Loucy (cell line): ENCODE measurements around the gene UBL5.
"Not testable (repeated sequence)": the region's sequence is repeated elsewhere in the genome, so short reads cannot be mapped to it uniquely, and the experiment has no call there.

Experiments used
- H2AFZ ChIP-seq: fragments of 200-600 bp; sonication (generic); 2 replicates; pipeline ENCODE4 v1.6.0; 2016; ENCODE audit warnings: antibody characterized with exemption, mild to moderate bottlenecking, low read length, moderate library complexity
- H3F3A ChIP-seq: fragments of 200-600 bp; 2 replicates; pipeline ENCODE4 v1.6.0; 2016; ENCODE audit warnings: antibody characterized with exemption, low read depth, mild to moderate bottlenecking
- H3K27me3 ChIP-seq: fragments of 200-600 bp; sonication (generic); 2 replicates; pipeline ENCODE4 v1.6.1; 2014; ENCODE audit warnings: low read length, mild to moderate bottlenecking; ENCODE audit not compliant: insufficient read depth, poor library complexity, severe bottlenecking
- H3K36me3 ChIP-seq: fragments of 200-600 bp; sonication (generic); 2 replicates; pipeline ENCODE4 v1.6.1; 2016; ENCODE audit warnings: low read length; ENCODE audit not compliant: insufficient read depth
- H3K4me1 ChIP-seq: fragments of 200-600 bp; sonication (generic); 2 replicates; pipeline ENCODE4 v1.5.1; 2014; ENCODE audit warnings: low read length, mild to moderate bottlenecking; ENCODE audit not compliant: insufficient read depth, poor library complexity, severe bottlenecking
- H3K4me2 ChIP-seq: fragments of 200-600 bp; sonication (generic); 2 replicates; pipeline ENCODE4 v1.6.0; 2014; ENCODE audit warnings: antibody characterized with exemption, low read length, low read depth, mild to moderate bottlenecking; ENCODE audit not compliant: poor library complexity, severe bottlenecking
- H3K4me3 ChIP-seq: fragments of 200-600 bp; sonication (generic); 2 replicates; pipeline ENCODE4 v1.5.1; 2014; ENCODE audit warnings: low read length, mild to moderate bottlenecking, mixed read lengths; ENCODE audit not compliant: poor library complexity, severe bottlenecking
- H3K79me2 ChIP-seq: fragments of 200-600 bp; sonication (generic); 2 replicates; pipeline ENCODE4 v1.6.1; 2014; ENCODE audit warnings: low read length; ENCODE audit not compliant: insufficient read depth
- H3K9ac ChIP-seq: fragments of 200-600 bp; sonication (generic); 2 replicates; pipeline ENCODE4 v1.6.0; 2014; ENCODE audit warnings: mild to moderate bottlenecking, low read depth, low read length, moderate library complexity; ENCODE audit not compliant: poor library complexity, severe bottlenecking
- H3K9me2 ChIP-seq: fragments of 200-600 bp; sonication (generic); replicated peaks from 2 replicates; pipeline ENCODE4 v1.6.1; 2016; ENCODE audit warnings: low read depth, low read length, mixed read lengths
- H3K9me3 ChIP-seq: fragments of 200-600 bp; sonication (generic); 2 replicates; pipeline ENCODE4 v1.6.1; 2014; ENCODE audit warnings: mild to moderate bottlenecking, antibody characterized with exemption, low read length, low read depth; ENCODE audit not compliant: insufficient read depth
- H4K20me1 ChIP-seq: fragments of 200-600 bp; sonication (generic); 2 replicates; pipeline ENCODE4 v1.6.0; 2014; ENCODE audit warnings: antibody characterized with exemption, low read length, mild to moderate bottlenecking; ENCODE audit not compliant: insufficient read depth, poor library complexity, severe bottlenecking
- EZH2phosphoT487 ChIP-seq: fragments of 200-600 bp; IDR thresholded peaks from 2 replicates; pipeline ENCODE4 v1.6.1; 2018; ENCODE audit warnings: antibody characterized with exemption, mild to moderate bottlenecking, moderate library complexity, borderline replicate concordance
- TF ChIP-seq, protein P1 (sequence below): fragments of 200-600 bp; sonication (generic); conservative IDR thresholded peaks from 2 replicates; pipeline ENCODE4 v1.5.1; 2014; ENCODE audit warnings: mild to moderate bottlenecking, antibody characterized with exemption, low read length

The UBL5 gene

DNA sequence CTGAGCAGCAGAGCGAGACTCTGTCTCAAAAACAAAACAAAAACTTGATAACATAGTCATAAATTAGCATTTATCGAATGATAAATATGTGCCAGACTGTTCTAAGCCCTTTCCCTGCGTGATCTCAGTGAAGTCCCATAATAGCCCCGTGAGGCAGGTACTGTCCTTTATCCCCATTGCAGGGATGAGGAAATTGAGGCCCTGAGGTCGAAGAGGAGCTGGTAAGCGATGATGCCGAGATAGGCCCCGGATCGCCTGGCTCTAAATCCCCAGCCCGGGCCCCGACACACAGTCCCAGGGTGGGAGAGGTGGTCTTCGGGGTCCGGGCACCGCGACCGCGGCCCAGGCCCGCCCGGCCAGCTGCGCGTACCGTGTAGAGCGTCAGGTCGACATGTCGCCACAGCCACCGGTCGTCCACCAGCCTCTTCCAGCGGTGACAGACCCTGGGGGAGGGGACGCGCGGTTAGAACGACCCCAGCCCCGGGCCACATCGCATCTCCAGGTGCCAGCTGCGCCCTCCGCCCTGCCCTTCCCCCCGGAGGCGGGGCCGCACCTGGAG lies 9.5 kb upstream of the UBL5 start:
- Histone ChIP-seq H3K4me1 (peaks cover 18% of the 10 kb centered on the region), H3K9me2 (no peaks in the 10 kb centered on the region), H3K9ac (peak overlapping the region; percentile 84), H3K27me3 (no peaks in the 10 kb centered on the region), H3K9me3 (no peaks in the 10 kb centered on the region), H4K20me1 (peaks cover 15% of the 10 kb centered on the region), H3K36me3 (no peaks in the 10 kb centered on the region), H3K79me2 (peaks cover 30% of the 10 kb centered on the region), H3F3A (no peaks in the 10 kb centered on the region), H3K4me2 (peak overlapping the region; percentile 96), H2AFZ (peak overlapping the region; percentile 81), H3K4me3 (peak overlapping the region; percentile 87)
- TF ChIP-seq EZH2phosphoT487: no peak
- TF ChIP-seq, protein P1, sequence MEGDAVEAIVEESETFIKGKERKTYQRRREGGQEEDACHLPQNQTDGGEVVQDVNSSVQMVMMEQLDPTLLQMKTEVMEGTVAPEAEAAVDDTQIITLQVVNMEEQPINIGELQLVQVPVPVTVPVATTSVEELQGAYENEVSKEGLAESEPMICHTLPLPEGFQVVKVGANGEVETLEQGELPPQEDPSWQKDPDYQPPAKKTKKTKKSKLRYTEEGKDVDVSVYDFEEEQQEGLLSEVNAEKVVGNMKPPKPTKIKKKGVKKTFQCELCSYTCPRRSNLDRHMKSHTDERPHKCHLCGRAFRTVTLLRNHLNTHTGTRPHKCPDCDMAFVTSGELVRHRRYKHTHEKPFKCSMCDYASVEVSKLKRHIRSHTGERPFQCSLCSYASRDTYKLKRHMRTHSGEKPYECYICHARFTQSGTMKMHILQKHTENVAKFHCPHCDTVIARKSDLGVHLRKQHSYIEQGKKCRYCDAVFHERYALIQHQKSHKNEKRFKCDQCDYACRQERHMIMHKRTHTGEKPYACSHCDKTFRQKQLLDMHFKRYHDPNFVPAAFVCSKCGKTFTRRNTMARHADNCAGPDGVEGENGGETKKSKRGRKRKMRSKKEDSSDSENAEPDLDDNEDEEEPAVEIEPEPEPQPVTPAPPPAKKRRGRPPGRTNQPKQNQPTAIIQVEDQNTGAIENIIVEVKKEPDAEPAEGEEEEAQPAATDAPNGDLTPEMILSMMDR: no peak

DNA sequence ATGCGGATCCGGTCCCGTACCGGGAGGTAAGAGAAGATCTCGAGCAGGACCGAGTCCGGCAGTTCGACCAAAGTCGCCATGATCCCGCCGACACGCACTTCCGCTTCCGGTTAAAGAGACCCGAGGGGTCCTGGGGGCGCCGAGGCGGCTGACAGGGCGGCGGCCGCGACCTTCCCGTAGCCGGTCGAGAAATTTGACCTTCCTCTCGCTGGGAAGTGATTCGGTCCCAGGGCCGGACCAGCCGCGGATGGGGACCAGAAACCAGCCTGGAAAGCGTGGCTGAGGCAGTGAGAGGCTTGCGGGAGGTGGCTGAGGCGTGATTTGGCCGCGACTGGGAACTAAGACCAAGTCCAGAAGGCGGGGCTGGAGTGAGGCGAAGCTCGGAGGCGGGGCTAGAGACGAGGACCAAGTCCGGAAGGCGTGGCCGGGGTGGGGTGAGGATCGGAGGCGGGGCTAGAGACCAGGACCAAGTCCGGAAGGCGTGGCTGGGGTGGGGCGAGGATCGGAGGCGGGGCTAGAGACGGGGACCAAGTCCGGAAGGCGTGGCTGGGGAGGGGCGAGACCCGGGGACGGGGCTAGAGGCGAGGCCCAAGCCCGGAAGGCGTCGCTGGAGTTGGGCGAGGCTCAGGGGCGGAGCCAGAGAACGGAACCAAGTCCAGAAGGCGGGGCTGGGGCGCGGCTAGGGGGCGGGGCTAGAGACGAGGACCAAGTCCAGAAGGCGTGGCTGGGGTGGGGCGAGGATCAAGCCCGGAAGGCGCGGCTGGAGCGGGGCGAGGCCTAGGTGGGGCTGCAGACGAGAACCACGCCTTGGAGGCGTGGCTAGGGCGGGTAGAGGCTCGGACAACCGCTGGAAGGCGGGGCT lies 8.8 kb upstream of the UBL5 start, which contains the start of gene FBXL12:
FBXL12 (minus strand) TSS at position 346 of the 862 bp plus-strand sequence; CDS start at position 80, 266 bp downstream.
- peaks cover 30% of the 10 kb centered on the region for H3K79me2 ChIP-seq
- peaks cover 18% of the 10 kb centered on the region for H3K4me1 ChIP-seq
- no peaks in the 10 kb centered on the region for H3K27me3 ChIP-seq
- H4K20me1 ChIP-seq: peaks cover 15% of the 10 kb centered on the region
- H3K9me3 ChIP-seq: no peaks in the 10 kb centered on the region
- H3K4me3 ChIP-seq: peak within 1 kb of the TSS; percentile 87
- H3K9ac ChIP-seq: peak within 1 kb of the TSS; percentile 84
- no peaks in the 10 kb centered on the region for H3K36me3 ChIP-seq
- H3F3A ChIP-seq: no peaks in the 10 kb centered on the region
- H3K4me2 ChIP-seq: peak within 1 kb of the TSS; percentile 96
- H3K9me2 ChIP-seq: no peaks in the 10 kb centered on the region
- no peak for TF ChIP-seq EZH2phosphoT487
- TF ChIP-seq, protein P1: no peak
- H2AFZ ChIP-seq: peak within 1 kb of the TSS; percentile 81

DNA sequence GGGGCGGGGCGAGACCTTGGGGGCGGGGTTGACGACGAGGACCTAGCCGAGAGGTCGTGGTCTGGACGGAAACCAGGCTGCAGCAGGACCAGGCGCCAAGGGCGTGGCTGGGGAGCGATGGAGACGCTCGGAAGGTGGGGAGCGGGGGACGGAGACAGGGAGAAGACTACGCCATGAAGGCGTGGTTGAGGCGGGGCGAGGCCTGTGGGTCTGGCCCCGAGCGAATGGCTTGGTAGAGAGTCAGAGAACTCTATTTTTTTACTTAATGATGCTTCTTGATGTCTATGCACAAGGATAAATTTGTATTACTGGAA lies 8.2 kb upstream of the UBL5 start:
- peak overlapping the region; percentile 47 for H3K9ac ChIP-seq

DNA sequence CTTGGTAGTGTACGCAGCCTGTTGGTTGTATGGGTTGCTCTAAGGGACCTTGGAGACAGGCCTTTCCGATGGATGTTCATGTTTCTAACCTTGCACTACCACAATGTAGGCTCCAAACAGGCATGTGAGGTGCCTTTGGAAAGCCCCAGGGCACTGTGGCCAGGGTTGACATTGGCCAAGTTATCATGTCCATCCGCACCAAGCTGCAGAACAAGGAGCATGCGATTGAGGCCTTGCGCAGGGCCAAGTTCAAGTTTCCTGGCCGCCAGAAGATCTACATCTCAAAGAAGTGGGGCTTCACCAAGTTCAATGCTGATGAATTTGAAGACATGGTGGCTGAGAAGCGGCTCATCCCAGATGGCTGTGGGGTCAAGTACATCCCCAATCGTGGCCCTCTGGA lies 7.7 kb upstream of the UBL5 start:
- peak overlapping the region; percentile 72 for H3K4me2 ChIP-seq
- H3K9ac ChIP-seq: peak overlapping the region; percentile 47
- H3K27me3 ChIP-seq, H3K36me3 ChIP-seq, H3K9me2 ChIP-seq, H3K9me3 ChIP-seq, H3F3A ChIP-seq: not testable (repeated sequence)
- H4K20me1 ChIP-seq: peaks cover 15% of the 10 kb centered on the region
- H2AFZ ChIP-seq: peak overlapping the region; percentile 56
- H3K4me3 ChIP-seq: peak overlapping the region; percentile 69
- peaks cover 30% of the 10 kb centered on the region for H3K79me2 ChIP-seq
- H3K4me1 ChIP-seq: peaks cover 18% of the 10 kb centered on the region

More for the DNA sequence above, 8.2 kb upstream of the UBL5 start:
- TF ChIP-seq EZH2phosphoT487: no peak
- TF ChIP-seq, protein P1: no peak
- Histone ChIP-seq H3K9me2 (no peaks in the 10 kb centered on the region), H4K20me1 (peaks cover 15% of the 10 kb centered on the region), H3K27me3 (no peaks in the 10 kb centered on the region), H2AFZ (peak overlapping the region; percentile 56), H3K36me3 (no peaks in the 10 kb centered on the region), H3K4me1 (peaks cover 18% of the 10 kb centered on the region), H3K9me3 (no peaks in the 10 kb centered on the region), H3F3A (no peaks in the 10 kb centered on the region), H3K4me2 (peak overlapping the region; percentile 72), H3K4me3 (peak overlapping the region; percentile 69), H3K79me2 (peaks cover 30% of the 10 kb centered on the region)
